H1 (cell line): ENCODE measurements around the gene TEAD3. TPM values are rescaled to one million over a fixed set of nuclear protein-coding genes. Genes with fewer than 3 reads are reported as not detected.

Experiments
- CTCF ChIA-PET: fragments of 300-600 bp; sonication (Branson Sonifier 250); formaldehyde crosslinking; loops from one replicate; lab custom pipeline; 2021; ENCODE audit not compliant: partially characterized antibody; lab: Charles Lee
- POLR2A ChIA-PET: fragments of 300-600 bp; sonication (Branson Sonifier 250); formaldehyde crosslinking; loops from one replicate; lab custom pipeline; 2021; ENCODE audit warnings: inconsistent platforms; ENCODE audit not compliant: partially characterized antibody; lab: Charles Lee
- DNase-seq, 2 experiments: peaks; one replicate each; pipeline versions ENCODE4 v3.0.0 to v3.0.0-alpha.2; 2010 to 2022; ENCODE audit warnings: low spot score in 2 of 2, low read depth in 1 of 2, mixed read lengths in 1 of 2
- FAIRE-seq: peaks from 2 replicates; lab custom pipeline; 2011; peaks lifted over from hg19 to GRCh38; lab: Jason Lieb, UNC
- H2AFZ ChIP-seq: 2 replicates; pipeline ENCODE4 v1.8.1; 2012; ENCODE audit warnings: low read length, inconsistent platforms
- H2AK5ac ChIP-seq: 2 replicates; pipeline ENCODE4 v1.6.1; 2013; ENCODE audit warnings: low read depth, low read length
- H2BK120ac ChIP-seq: replicated peaks from 2 replicates; pipeline ENCODE3; 2013; ENCODE audit warnings: low read depth, low read length, inconsistent platforms
- H2BK12ac ChIP-seq: 2 replicates; pipeline ENCODE4 v1.6.1; 2013; ENCODE audit warnings: low read depth, low read length
- H2BK15ac ChIP-seq: 2 replicates; pipeline ENCODE4 v1.6.1; 2013; ENCODE audit warnings: low read length
- H2BK20ac ChIP-seq: 2 replicates; pipeline ENCODE4 v1.6.1; 2013; ENCODE audit warnings: low read length
- H2BK5ac ChIP-seq: 2 replicates; pipeline ENCODE4 v1.6.1; 2013; ENCODE audit warnings: low read depth, low read length
- H3K14ac ChIP-seq: 2 replicates; pipeline ENCODE4 v1.6.1; 2013; ENCODE audit warnings: inconsistent platforms; ENCODE audit not compliant: insufficient read length
- H3K18ac ChIP-seq: 2 replicates; pipeline ENCODE4 v1.6.1; 2013; ENCODE audit warnings: low read length; ENCODE audit errors: extremely low read depth
- H3K23ac ChIP-seq: 2 replicates; pipeline ENCODE4 v1.6.1; 2013; ENCODE audit warnings: inconsistent platforms; ENCODE audit not compliant: insufficient read length
- H3K23me2 ChIP-seq: 2 replicates; pipeline ENCODE4 v1.6.1; 2013; ENCODE audit warnings: low read depth, low read length
- H3K27ac ChIP-seq: 2 replicates; pipeline ENCODE4 v1.6.1; 2011; ENCODE audit warnings: low read depth, low read length, inconsistent platforms
- H3K27me3 ChIP-seq, 4 experiments: replicated peaks in 1 of 4; 1 replicate in 1 of 4; 2 replicates in 3 of 4; pipeline versions ENCODE4 v1.6.1 to v1.8.1; 2011 to 2013; ENCODE audit warnings: low read length in 3 of 4, mild to moderate bottlenecking in 3 of 4, inconsistent platforms in 2 of 4, mixed read lengths in 2 of 4, moderate library complexity in 1 of 4; ENCODE audit not compliant: control insufficient read depth in 3 of 4, insufficient read depth in 3 of 4; ENCODE audit errors: extremely low read depth in 1 of 4
- H3K36me3 ChIP-seq, 4 experiments: 2 replicates each; pipeline versions ENCODE4 v1.6.1 to v1.8.1; 2011 to 2013; ENCODE audit warnings: mild to moderate bottlenecking in 4 of 4, low read length in 3 of 4, moderate library complexity in 2 of 4, control low read depth in 1 of 4, inconsistent platforms in 1 of 4; ENCODE audit not compliant: insufficient read depth in 4 of 4, control insufficient read depth in 2 of 4
- H3K4ac ChIP-seq: replicated peaks from 2 replicates; pipeline ENCODE3; 2013; ENCODE audit warnings: low read length, low read depth, mixed read lengths, inconsistent platforms; ENCODE audit not compliant: insufficient read length
- H3K4me1 ChIP-seq, 4 experiments: replicated peaks in 1 of 4; 1 replicate in 1 of 4; 2 replicates in 3 of 4; pipeline versions ENCODE4 v1.6.1 to v1.8.1; 2011 to 2013; ENCODE audit warnings: low read length in 3 of 4, inconsistent platforms in 2 of 4, mixed read lengths in 1 of 4; ENCODE audit not compliant: insufficient read depth in 4 of 4, control insufficient read depth in 3 of 4
- H3K4me2 ChIP-seq, 2 experiments: 2 replicates each; pipeline versions ENCODE4 v1.6.1 to v1.8.1; 2011 to 2013; ENCODE audit warnings: low read depth in 2 of 2, low read length in 2 of 2, control low read depth in 1 of 2, inconsistent platforms in 1 of 2, mild to moderate bottlenecking in 1 of 2; ENCODE audit not compliant: insufficient read depth in 1 of 2
- H3K4me3 ChIP-seq, 4 experiments: fragments of 200-600, 300-600 bp in 1 of 4; sonication (generic), shearing (Covaris generic), sonication (Bioruptor Twin) in 1 of 4; 2 replicates each; pipeline versions ENCODE4 v1.5.1 to v1.8.1; 2011 to 2016; ENCODE audit warnings: low read length in 4 of 4, low read depth in 3 of 4, control low read depth in 2 of 4, inconsistent platforms in 2 of 4, mild to moderate bottlenecking in 2 of 4, mixed read lengths in 1 of 4, moderate library complexity in 1 of 4; ENCODE audit not compliant: insufficient read depth in 2 of 4; ENCODE audit errors: extremely low read depth in 1 of 4
- H3K56ac ChIP-seq: replicated peaks from 2 replicates; pipeline ENCODE3; 2013; ENCODE audit warnings: low read depth, mild to moderate bottlenecking, mixed read lengths, low read length, inconsistent platforms; ENCODE audit not compliant: insufficient read length
- H3K79me1 ChIP-seq: 2 replicates; pipeline ENCODE4 v1.6.1; 2013; ENCODE audit warnings: low read depth, low read length, control low read depth
- H3K79me2 ChIP-seq, 2 experiments: 2 replicates each; pipeline versions ENCODE4 v1.6.1 to v1.8.1; 2012 to 2013; ENCODE audit warnings: low read length in 2 of 2, mild to moderate bottlenecking in 2 of 2, inconsistent platforms in 1 of 2; ENCODE audit not compliant: insufficient read depth in 2 of 2, control insufficient read depth in 1 of 2
- H3K9ac ChIP-seq, 4 experiments: replicated peaks in 1 of 4; 1 replicate in 1 of 4; 2 replicates in 3 of 4; pipeline versions ENCODE4 v1.6.1 to v1.8.1; 2011 to 2013; ENCODE audit warnings: low read depth in 3 of 4, low read length in 3 of 4, control low read depth in 2 of 4, mild to moderate bottlenecking in 2 of 4, moderate library complexity in 2 of 4, inconsistent platforms in 1 of 4; ENCODE audit errors: extremely low read depth in 1 of 4
- H3K9me3 ChIP-seq, 2 experiments: 2 replicates each; pipeline versions ENCODE4 v1.6.1 to v1.8.1; 2012 to 2013; ENCODE audit warnings: mild to moderate bottlenecking in 2 of 2, moderate library complexity in 2 of 2, control low read depth in 1 of 2, inconsistent platforms in 1 of 2, low read depth in 1 of 2, low read length in 1 of 2, mixed read lengths in 1 of 2; ENCODE audit not compliant: insufficient read depth in 2 of 2
- H4K20me1 ChIP-seq, 2 experiments: replicated peaks in 1 of 2; 2 replicates each; pipeline versions ENCODE3 to v1.8.1; 2011 to 2013; ENCODE audit warnings: inconsistent platforms in 2 of 2, low read length in 2 of 2, mild to moderate bottlenecking in 1 of 2; ENCODE audit not compliant: insufficient read depth in 2 of 2, control insufficient read depth in 1 of 2
- H4K5ac ChIP-seq: 2 replicates; pipeline ENCODE4 v1.6.1; 2013; ENCODE audit warnings: low read length, low read depth, mixed read lengths, inconsistent platforms; ENCODE audit not compliant: insufficient read length
- H4K8ac ChIP-seq: 2 replicates; pipeline ENCODE4 v1.8.0; 2013; ENCODE audit warnings: mild to moderate bottlenecking, moderate library complexity, low read length, inconsistent platforms; ENCODE audit not compliant: insufficient read depth; ENCODE audit errors: extremely low read depth
- H4K91ac ChIP-seq: replicated peaks from 2 replicates; pipeline ENCODE3; 2013; ENCODE audit warnings: low read length, mixed read lengths, inconsistent platforms; ENCODE audit not compliant: insufficient read length
- BACH1 ChIP-seq: IDR thresholded peaks from 2 replicates; pipeline ENCODE4 v1.6.1; 2012; ENCODE audit warnings: low read length, improper control_type of control experiment
- BRCA1 ChIP-seq: IDR thresholded peaks from 2 replicates; pipeline ENCODE4 v1.6.1; 2012; ENCODE audit warnings: low read depth, low read length, improper control_type of control experiment
- FOSL1 ChIP-seq: IDR thresholded peaks from 2 replicates; pipeline ENCODE4 v1.6.1; 2011; ENCODE audit warnings: mild to moderate bottlenecking, low read depth, low read length, moderate library complexity; ENCODE audit not compliant: insufficient read depth
- PHF8 ChIP-seq: fragments of 200-600 bp; sonication (generic); conservative IDR thresholded peaks from 2 replicates; pipeline ENCODE4 v1.7.1; 2012; ENCODE audit warnings: low read depth, mild to moderate bottlenecking, inconsistent platforms, low read length, moderate library complexity
- RAD21 ChIP-seq, 2 experiments: IDR thresholded peaks in 1 of 2; conservative IDR thresholded peaks in 1 of 2; 2 replicates each; pipeline ENCODE4 v1.6.1; 2011; ENCODE audit warnings: low read depth in 2 of 2, low read length in 2 of 2, improper control_type of control experiment in 1 of 2, inconsistent platforms in 1 of 2, mild to moderate bottlenecking in 1 of 2, moderate library complexity in 1 of 2
- WGBS, 2 experiments: shearing (Covaris generic) in 1 of 2; methylation state at CpG; one replicate each; pipeline versions ENCODE4 v1.1.6 to v1.1.7; 2013 to 2015; ENCODE audit warnings: low lambda C conversion rate in 2 of 2, mixed read lengths in 2 of 2, inconsistent platforms in 1 of 2, low coverage in 1 of 2, missing lambda C conversion rate in 1 of 2; ENCODE audit not compliant: insufficient replicate concordance in 2 of 2, insufficient coverage in 1 of 2, insufficient read length in 1 of 2; ENCODE audit errors: extremely low coverage in 1 of 2, missing lambda C conversion rate in 1 of 2; 5-methylcytosine and 5-hydroxymethylcytosine counted together
- polyA plus RNA-seq, 7 experiments: library from polyadenylated mRNA; depleted of rRNA in 3 of 7; stranded (reverse) in 5 of 7; unstranded in 2 of 7; fragments of >200 nt in 5 of 7; fragments of 200-250 nt in 2 of 7; gene quantifications; 1 replicate in 5 of 7; 2 replicates in 1 of 7; 4 replicates in 1 of 7; pipeline versions ENCODE4 v1.2.1 to v1.2.3, GENCODE V29; 2011 to 2013; ENCODE audit warnings: missing spikeins in 2 of 7, mixed read lengths in 2 of 7
- total RNA-seq: library from RNA; stranded (reverse); fragmentation: NEBNext Ultra II Directional; extraction: Animal tissue kit (Norgen Biotek cat#: 25700); gene quantifications from 2 replicates; pipeline ENCODE4 v1.2.1, GENCODE V29; 2021

TEAD3 gene
- total and polyA plus RNA-seq, 2 of the 8 experiments (the other 6 are each of a cell fraction or from before 2014, with no cell fraction given) = 20.1 to 28.7 TPM

DNA sequence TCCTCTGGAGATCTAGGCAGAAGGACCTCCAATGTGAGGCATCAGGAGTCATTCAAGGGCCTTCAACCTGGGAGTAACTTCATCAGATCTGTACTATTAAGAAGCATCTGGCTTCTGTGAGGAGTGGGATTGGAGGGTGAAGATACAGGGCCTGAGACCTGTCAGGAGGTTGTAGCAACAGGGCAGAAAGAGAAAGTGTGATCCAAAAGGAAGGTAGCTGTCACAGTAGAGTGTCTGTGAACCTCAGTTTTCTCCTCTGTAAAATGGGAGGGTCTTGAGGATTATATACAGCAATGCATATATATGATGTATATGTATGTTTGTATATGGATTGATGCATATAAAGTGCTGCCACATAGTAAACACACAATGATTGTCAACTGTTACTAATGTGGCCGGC is 31.2 kb downstream of the TEAD3 start:
- Histone ChIP-seq H2BK20ac (no peak overlapping the region), H3K27me3 (no peaks in the 10 kb centered on the region; a peak in 1 of 7 replicates), H4K8ac (no peak overlapping the region), H3K23ac (no peak overlapping the region), H3K4me1 (peaks cover 0 to 8% (median 5%) of the 10 kb centered on the region in 4 experiments; a peak in 5 of 7 replicates), H3K79me1 (peaks cover 4% of the 10 kb centered on the region; the same call in 1 of the 2 replicates), H4K5ac (no peak overlapping the region), H3K56ac (no peak overlapping the region), H3K4ac (no peak overlapping the region), H2BK12ac (no peak overlapping the region), H3K4me3 (no peak overlapping the region), H2BK5ac (no peak overlapping the region), H4K91ac (no peak overlapping the region), H3K4me2 (no peak overlapping the region), H4K20me1 (peaks cover 9 to 15% of the 10 kb centered on the region in 2 experiments), H3K18ac (no peak overlapping the region), H3K27ac (no peak overlapping the region), H3K79me2 (peaks cover 14 to 25% of the 10 kb centered on the region in 2 experiments), H2AK5ac (no peak overlapping the region), H2AFZ (no peak overlapping the region), H3K9me3 (no peaks in the 10 kb centered on the region; a peak in 1 of 4 replicates), H3K9ac (no peak overlapping the region), H2BK120ac (no peak overlapping the region), H3K14ac (no peak overlapping the region), H2BK15ac (no peak overlapping the region)
- DNase-seq (no peak), FAIRE-seq (no peak)
- WGBS, 2 experiments = 76% methylated on average over 1 of the region's 1 CpG; no CpG with 5 or more reads in 1 of the 2 experiments
- ChIA-PET POLR2A (interaction anchor here (0.8 to 30.9 kb wide), 7 partner anchors 8 to 167 kb away, joined by 3 to 1319 read pairs (median 6); partner anchors contain the start of genes DEF6, FANCE and TEAD3), CTCF (interaction anchor here (0.5 to 5.5 kb wide), 17 partner anchors 7 to 173 kb away, joined by 3 to 30 read pairs (median 4); partner anchors contain the start of genes DEF6 and FANCE)
- TF ChIP-seq BACH1 = no peak
- TF ChIP-seq FOSL1 = no peak
- no peak for TF ChIP-seq RAD21 (IDR thresholded peaks at IDR 0.05 in 1 of 2, conservative IDR thresholded peaks at IDR 0.05 in 1 of 2; ENCODE audit: low read depth in 2 of 2, low read length in 2 of 2)
- no peak for TF ChIP-seq BRCA1
- no peak for TF ChIP-seq PHF8
- TF ChIP-seq, all 59 proteins: peak for 0
- peaks cover 17 to 33% (median 21%) of the 10 kb centered on the region in 4 experiments for H3K36me3 ChIP-seq
- peaks cover 13% of the 10 kb centered on the region for H3K23me2 ChIP-seq
